ENCODE data around the gene COPS7B. TPM values are rescaled to one million over a fixed set of nuclear protein-coding genes. Genes with fewer than 3 reads are reported as not detected.

Gene COPS7B
- total and polyA plus RNA-seq, 12 donors, result 20.8 to 48.6 (median 36.1) TPM

- TF ChIP-seq POLR2A (IDR thresholded peaks at IDR 0.05) (no peak), CTCF (IDR thresholded peaks at IDR 0.05) (peak in 1 of 6 experiments; percentile 0)
- Histone ChIP-seq H3K4me3 (peak overlapping the region in 2 of 4 donors; percentile 74 to 98), H3K36me3 (replicated peaks in 1 of 2) (peaks cover 0 to 11% of the 10 kb centered on the region in 2 donors), H3K4me1 (replicated peaks in 1 of 2) (peaks cover 48 to 65% of the 10 kb centered on the region in 2 donors), H3K9me3 (replicated peaks in 1 of 3) (no peaks in the 10 kb centered on the region), H3K27ac (peak overlapping the region in 1 of 5 donors; percentile 72), H3K27me3 (no peaks in the 10 kb centered on the region)
- 17 to 22% (median 20%) methylated on average over 11 of the region's 11 CpGs for WGBS, 4 donors
- intact Hi-C loops (cut with DNase I), result no loop called here
- no peak for DNase-seq
Observed at GRCh38 chr2:231786917-231787292, 660 bp downstream of the COPS7B start.

GRCh38 chr2:231791107-231791506 is 4.9 kb downstream of the COPS7B start:
- 76 to 88% (median 81%) methylated on average over 3 of the region's 3 CpGs for WGBS, 4 donors
- Histone ChIP-seq H3K9me3 (replicated peaks in 1 of 3) (no peaks in the 10 kb centered on the region), H3K4me1 (replicated peaks in 1 of 2) (peaks cover 30 to 58% of the 10 kb centered on the region in 2 donors), H3K27me3 (no peaks in the 10 kb centered on the region), H3K4me3 (no peak overlapping the region), H3K36me3 (replicated peaks in 1 of 2) (peaks cover 0 to 28% of the 10 kb centered on the region in 2 donors), H3K27ac (no peak overlapping the region)
- DNase-seq, result no peak
- intact Hi-C loops (cut with DNase I), result no loop called here
- no peak for TF ChIP-seq POLR2A (IDR thresholded peaks at IDR 0.05)

GRCh38 chr2:231794383-231794782 is 8.1 kb downstream of the COPS7B start:
- Histone ChIP-seq H3K4me1 (replicated peaks in 1 of 2) (peaks cover 9 to 31% of the 10 kb centered on the region in 2 donors), H3K27ac (peak overlapping the region in 1 of 5 donors; percentile 6), H3K9me3 (replicated peaks in 1 of 3) (no peaks in the 10 kb centered on the region), H3K27me3 (no peaks in the 10 kb centered on the region), H3K4me3 (no peak overlapping the region), H3K36me3 (replicated peaks in 1 of 2) (peaks cover 0 to 42% of the 10 kb centered on the region in 2 donors)
- 93 to 100% (median 98%) methylated on average over 3 of the region's 3 CpGs for WGBS, 4 donors
- DNase-seq, result no peak
- TF ChIP-seq POLR2A (IDR thresholded peaks at IDR 0.05) (no peak), CTCF (IDR thresholded peaks at IDR 0.05) (no peak)
- intact Hi-C loops (cut with DNase I), result no loop called here

GRCh38 chr2:231795525-231796327 is 9.5 kb downstream of the COPS7B start:
- peaks cover 15 to 37% of the 10 kb centered on the region in 2 donors for H3K4me1 ChIP-seq (replicated peaks in 1 of 2)
- no peaks in the 10 kb centered on the region for H3K9me3 ChIP-seq (replicated peaks in 1 of 3)
- intact Hi-C loops (cut with DNase I), result no loop called here
- TF ChIP-seq POLR2A (IDR thresholded peaks at IDR 0.05) (no peak), CTCF (IDR thresholded peaks at IDR 0.05) (peak; percentile 39 to 68 (median 50))
- DNase-seq, result peak; percentile 79 to 90 (median 84)
- no peaks in the 10 kb centered on the region for H3K27me3 ChIP-seq
- H3K27ac ChIP-seq, result peak overlapping the region in 3 of 5 donors; percentile 1 to 80 (median 43)
- peaks cover 0 to 42% of the 10 kb centered on the region in 2 donors for H3K36me3 ChIP-seq (replicated peaks in 1 of 2)
- 80 to 88% (median 86%) methylated on average over 9 of the region's 9 CpGs for WGBS, 4 donors
- no peak overlapping the region for H3K4me3 ChIP-seq
